Measurements from ENCODE around the gene PHYHD1.

DNA sequence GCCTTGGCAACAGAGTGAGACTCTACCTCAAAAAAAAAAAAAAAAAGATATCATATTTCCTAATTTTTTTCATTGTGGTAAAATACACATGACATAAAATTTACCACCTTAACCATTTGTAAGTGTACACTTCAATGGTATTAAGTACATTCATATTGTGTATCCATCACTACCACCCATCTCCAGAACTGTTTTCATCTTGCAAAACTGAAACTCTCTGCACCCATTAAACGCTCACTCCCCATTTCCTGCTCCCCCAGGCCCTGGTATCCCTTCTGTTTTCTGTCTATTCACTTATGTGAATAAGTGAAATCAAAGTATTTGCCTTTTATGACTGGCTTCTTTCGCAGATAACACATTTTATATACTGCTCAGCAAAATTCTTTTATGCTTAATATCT is 26.0 kb upstream of the PHYHD1 start:
- TF ChIP-seq, protein P1, sequence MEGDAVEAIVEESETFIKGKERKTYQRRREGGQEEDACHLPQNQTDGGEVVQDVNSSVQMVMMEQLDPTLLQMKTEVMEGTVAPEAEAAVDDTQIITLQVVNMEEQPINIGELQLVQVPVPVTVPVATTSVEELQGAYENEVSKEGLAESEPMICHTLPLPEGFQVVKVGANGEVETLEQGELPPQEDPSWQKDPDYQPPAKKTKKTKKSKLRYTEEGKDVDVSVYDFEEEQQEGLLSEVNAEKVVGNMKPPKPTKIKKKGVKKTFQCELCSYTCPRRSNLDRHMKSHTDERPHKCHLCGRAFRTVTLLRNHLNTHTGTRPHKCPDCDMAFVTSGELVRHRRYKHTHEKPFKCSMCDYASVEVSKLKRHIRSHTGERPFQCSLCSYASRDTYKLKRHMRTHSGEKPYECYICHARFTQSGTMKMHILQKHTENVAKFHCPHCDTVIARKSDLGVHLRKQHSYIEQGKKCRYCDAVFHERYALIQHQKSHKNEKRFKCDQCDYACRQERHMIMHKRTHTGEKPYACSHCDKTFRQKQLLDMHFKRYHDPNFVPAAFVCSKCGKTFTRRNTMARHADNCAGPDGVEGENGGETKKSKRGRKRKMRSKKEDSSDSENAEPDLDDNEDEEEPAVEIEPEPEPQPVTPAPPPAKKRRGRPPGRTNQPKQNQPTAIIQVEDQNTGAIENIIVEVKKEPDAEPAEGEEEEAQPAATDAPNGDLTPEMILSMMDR (IDR thresholded peaks at IDR 0.05; ENCODE audit: low read length): no peak
- no peak for TF ChIP-seq EZH2 (optimal IDR thresholded peaks at IDR 0.05; ENCODE audit: low read depth, low read length)
- TF ChIP-seq EZH2phosphoT487 (IDR thresholded peaks at IDR 0.05; ENCODE audit: low read length): no peak
